NCI-H446 treated with DMSO at 0.1 percent for 48 hours (cell line): ENCODE measurements around the gene DCUN1D5.
"Not testable (repeated sequence)": the region's sequence is repeated elsewhere in the genome, so short reads cannot be mapped to it uniquely, and the experiment has no call there.

Source experiments
- DNase-seq: peaks from one replicate; lab custom pipeline; 2025; lab: John Stamatoyannopoulos, UW

Gene DCUN1D5

GRCh38 chr11:103055221-103055890, 36.6 kb downstream of the DCUN1D5 start:
- peak; percentile 6 for DNase-seq

- DNase-seq: no peak
Observed at GRCh38 chr11:103053997-103054396, 38.0 kb downstream of the DCUN1D5 start.

DNA sequence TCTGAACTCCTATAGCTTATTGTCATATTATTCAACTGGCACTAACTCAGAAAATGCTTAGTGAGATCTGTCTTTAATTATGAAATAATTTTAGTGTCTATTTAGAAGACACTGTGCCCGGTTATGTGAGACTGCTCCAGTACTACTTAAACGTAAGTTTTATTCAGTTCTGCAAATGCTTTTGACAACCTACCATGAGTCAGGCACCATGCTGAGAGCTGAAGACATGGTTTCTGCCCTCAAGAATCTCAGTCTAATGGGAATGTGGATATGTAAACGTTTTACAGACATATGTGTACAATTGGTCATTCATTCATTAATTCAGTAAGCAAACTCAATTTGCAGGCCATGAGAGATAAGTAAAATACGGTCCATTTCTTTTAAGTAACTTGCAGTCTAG, 40.0 kb downstream of the DCUN1D5 start:
- no peak for DNase-seq

DNA sequence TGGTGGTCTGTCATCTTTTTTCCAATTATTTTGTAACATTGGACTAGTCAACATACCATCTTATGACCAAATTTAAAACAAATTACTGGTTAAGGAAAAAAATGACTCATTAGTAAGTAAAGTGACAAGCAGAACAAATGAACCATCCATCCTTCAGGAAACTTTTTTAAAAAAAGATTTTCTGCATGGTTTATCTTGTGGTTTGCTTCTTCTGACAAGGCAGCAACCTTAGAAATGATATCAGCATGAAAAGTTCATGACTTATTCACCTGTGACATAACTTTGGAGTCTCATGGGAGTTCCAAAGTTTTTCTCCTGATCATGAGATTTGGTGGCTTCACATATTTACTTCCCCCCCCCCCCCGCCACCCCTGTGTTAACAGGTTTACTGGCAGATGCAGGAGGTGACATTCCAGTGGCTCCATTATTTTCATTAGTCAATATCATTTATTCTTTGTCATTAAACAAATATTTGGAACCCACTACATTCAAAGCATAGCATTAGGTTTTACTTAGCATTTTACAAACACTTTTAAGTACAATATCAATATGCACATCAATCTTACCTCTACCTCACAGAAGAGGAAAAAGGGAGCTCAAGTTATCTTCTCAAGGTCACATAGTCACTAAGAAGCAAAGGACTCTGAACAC, 40.7 kb downstream of the DCUN1D5 start:
- no peak for DNase-seq

- DNase-seq: no peak
Observed at GRCh38 chr11:103050351-103050750, 41.6 kb downstream of the DCUN1D5 start.

GRCh38 chr11:103047837-103048236, 44.1 kb downstream of the DCUN1D5 start:
- no peak for DNase-seq

DNA sequence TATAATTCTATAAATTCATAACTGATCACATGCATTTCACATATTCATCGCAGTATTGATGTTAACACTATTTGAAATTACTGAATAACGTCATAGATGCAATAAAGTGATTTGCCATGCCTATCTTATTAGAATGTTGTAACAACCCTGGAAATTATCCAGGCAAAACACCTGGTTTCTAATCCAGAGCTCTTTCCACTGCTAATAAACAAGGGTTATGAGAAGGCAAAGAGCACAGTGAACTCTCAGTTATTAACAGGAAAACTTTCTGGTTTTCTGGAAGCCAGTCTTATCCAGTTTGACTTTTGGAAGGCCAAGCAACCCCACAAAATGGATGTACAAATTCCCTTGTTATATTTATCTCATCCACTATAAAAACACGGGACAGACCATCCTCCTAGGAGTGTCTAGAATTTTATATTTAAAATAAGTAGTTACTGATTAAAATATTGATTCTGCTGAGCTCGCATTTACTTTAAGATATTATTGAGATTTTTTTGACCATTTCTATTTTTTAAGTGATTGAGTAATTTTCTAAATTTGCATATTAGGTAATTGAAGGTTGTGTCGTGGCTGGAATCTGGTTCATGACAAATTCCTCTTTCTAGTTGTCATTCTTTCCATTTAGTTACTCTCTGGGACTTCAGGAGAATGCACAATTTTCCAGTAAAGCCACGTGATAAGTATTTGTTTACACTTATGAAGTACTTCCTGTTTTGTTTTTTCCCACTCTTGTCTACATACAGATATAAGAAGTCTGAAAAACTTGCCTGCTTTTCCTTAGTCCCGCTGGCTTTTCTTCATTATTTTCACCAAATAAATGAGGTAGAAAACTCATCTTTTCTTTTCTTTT, 47.9 kb downstream of the DCUN1D5 start:
- DNase-seq: no peak

GRCh38 chr11:103042161-103042560, 49.8 kb downstream of the DCUN1D5 start:
- DNase-seq: no peak

DNA sequence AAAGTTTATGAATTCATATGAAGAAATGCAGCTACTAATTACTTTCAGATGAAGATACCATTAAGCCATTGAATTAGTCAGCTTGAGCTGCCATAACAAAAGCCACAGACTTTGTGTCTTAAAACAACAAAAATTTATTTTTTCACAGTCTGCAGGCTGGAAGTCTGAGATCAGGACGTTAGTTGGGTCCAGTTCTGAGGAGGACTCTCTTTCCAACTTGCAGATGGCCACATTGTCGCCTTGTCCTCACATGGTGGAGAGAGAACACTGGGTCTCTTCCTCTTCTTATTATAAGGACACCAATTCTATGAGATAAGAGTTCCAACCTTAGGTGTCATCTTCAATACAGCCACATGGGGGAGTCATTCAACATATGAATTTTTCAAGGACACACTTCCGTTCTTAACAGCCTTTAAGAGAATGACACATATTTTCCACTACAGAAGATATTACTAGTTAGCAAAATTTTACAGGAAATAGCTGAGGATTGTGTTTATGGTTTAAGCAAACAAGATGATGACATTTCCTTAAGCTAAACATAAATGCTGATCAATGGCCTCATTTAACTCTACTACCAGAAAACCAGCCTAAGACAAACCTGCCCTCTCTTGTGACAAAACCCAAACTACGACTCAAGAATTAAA, 56.0 kb downstream of the DCUN1D5 start:
- DNase-seq: peak; percentile 36

- DNase-seq: no peak
Observed at GRCh38 chr11:103035216-103035615, 56.7 kb downstream of the DCUN1D5 start.

DNA sequence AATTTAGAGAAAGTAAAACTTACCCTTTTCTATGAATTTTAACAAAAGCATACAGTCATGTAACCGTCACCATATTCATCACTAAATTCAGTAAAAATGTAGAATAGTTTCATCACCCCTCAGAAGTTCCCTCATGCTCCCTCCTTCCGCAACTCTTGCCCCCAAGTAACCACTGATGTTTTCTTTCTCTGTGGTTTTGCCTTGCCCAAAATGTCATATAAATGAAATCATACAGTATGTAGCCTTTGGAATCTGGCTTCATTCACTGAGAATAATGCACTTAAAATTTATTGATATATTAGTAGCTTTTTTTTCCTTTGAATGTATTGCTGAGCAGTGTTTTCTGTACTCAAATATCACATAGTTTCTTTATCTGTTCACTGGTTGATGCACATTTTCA, 60.1 kb downstream of the DCUN1D5 start:
- DNase-seq: no peak

GRCh38 chr11:103029401-103029800, 62.6 kb downstream of the DCUN1D5 start:
- DNase-seq: no peak

DNA sequence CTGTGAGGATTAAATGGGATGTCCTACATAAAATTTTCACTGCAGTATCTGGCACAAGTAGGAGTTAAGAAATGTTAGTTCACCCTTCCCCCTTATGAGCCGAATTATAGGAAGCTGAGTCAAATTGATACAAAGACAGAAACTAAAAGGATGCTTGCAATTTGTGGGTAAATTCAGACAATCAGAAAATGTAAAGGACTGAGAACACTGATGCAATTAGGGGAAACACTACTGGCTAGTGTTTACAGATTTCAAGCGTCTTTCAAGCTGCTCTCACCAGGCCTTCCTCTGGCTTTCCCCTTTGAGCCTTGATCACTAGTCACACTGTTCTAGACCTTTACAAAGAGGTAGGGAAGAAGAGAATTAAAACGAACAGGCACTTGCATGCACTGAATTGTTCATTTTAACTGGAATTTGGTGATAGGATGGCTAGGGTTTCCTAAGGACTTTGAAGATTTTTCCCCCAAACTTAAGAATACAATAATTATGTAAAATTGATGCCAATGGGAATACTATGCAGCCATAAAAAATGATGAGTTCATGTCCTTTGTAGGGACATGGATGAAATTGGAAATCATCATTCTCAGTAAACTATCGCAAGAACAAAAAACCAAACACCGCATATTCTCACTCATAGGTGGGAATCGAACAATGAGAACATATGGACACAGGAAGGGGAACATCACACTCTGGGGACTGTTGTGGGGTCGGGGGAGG, 63.5 kb downstream of the DCUN1D5 start:
- DNase-seq: not testable (repeated sequence)

DNA sequence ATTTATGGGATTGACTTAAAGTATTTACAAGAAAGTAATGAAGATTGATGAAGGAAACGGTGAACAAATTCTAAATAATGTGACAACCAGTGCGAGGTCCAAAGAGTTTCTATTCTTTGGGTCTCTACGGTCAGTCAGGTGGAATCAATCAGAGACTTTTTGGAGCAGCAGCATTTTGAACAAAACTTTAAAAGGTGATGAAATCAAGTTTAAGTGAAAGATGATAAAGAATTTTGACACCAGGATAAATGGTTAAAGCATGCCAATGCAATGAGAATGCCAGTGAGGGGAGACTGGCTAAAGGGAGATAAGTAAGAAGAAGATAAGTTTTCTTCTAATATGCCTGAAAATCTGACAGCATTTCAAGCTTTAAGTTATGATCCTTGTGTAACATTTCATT, 67.9 kb downstream of the DCUN1D5 start:
- no peak for DNase-seq

DNA sequence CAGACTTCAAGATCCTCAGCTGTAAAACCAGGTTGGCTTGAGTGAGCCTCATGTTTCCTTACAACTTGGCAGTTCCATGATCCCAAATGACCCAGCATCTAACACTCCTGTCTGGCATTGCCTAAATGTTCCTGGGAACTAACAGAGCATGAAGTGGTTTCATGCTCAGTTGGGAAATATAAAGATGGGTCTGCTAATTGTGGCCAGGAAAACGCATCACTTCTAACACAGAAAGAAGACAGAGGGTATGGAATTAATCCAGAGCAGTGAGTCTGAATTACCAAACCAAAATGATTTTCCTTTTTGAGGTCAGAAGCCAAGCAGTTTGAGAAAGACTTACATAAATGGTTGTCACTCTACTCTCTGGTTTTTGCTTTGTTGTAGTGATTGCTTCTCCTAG, 75.9 kb downstream of the DCUN1D5 start:
- DNase-seq: no peak

DNA sequence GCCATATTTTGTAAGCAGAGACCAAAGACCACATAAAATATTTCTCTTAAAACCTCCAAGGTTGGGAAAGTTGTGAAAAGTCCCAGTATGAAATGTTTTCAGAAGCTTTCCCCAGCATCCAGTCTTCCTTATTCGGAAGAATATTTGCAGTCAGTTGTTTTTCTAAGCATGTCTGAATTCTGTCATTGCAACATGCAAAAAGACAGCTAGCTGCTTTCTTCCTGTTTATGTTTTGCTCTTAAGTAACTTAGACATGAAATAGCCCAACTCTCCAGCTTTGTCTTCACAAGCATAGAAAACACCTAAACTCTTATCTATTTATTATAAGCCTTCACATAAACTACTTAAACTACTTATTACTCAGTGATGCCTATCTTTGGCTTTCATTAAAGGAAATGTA, 78.5 kb downstream of the DCUN1D5 start:
- no peak for DNase-seq
